H9 (cell line): ENCODE data around the gene CACFD1. TPM values are rescaled to one million over a fixed set of nuclear protein-coding genes. Genes with fewer than 3 reads are reported as not detected.

ENCODE experiments used
- DNase-seq: peaks from one replicate; pipeline ENCODE4 v3.0.0-alpha.2; 2017
- H2AFZ ChIP-seq: one replicate; pipeline ENCODE4 v1.6.1; 2013; ENCODE audit warnings: mild to moderate bottlenecking, low read length, control low read depth, moderate library complexity
- H2AK5ac ChIP-seq: 2 replicates; pipeline ENCODE4 v1.6.1; 2013; ENCODE audit warnings: low read length, control low read depth, mixed read lengths; ENCODE audit not compliant: insufficient read length
- H2BK120ac ChIP-seq: one replicate; pipeline ENCODE4 v1.6.1; 2013; ENCODE audit warnings: low read depth, mild to moderate bottlenecking, low read length, control low read depth, inconsistent platforms; ENCODE audit not compliant: poor library complexity, severe bottlenecking
- H2BK12ac ChIP-seq: 2 replicates; pipeline ENCODE4 v1.6.1; 2013; ENCODE audit warnings: low read length, control low read depth, mixed read lengths, low read depth; ENCODE audit not compliant: insufficient read length
- H2BK15ac ChIP-seq: 2 replicates; pipeline ENCODE4 v1.6.1; 2013; ENCODE audit warnings: low read depth, low read length, control low read depth
- H2BK20ac ChIP-seq: one replicate; pipeline ENCODE4 v1.6.1; 2013; ENCODE audit warnings: low read depth, mild to moderate bottlenecking, low read length, control low read depth, inconsistent platforms; ENCODE audit not compliant: poor library complexity, severe bottlenecking
- H2BK5ac ChIP-seq: 2 replicates; pipeline ENCODE4 v1.6.1; 2013; ENCODE audit warnings: low read length, control low read depth, mixed read lengths; ENCODE audit not compliant: insufficient read length
- H3K14ac ChIP-seq: 2 replicates; pipeline ENCODE4 v1.6.1; 2013; ENCODE audit warnings: low read length, control low read depth; ENCODE audit not compliant: insufficient read depth
- H3K18ac ChIP-seq: 2 replicates; pipeline ENCODE4 v1.6.1; 2013; ENCODE audit warnings: low read depth, mild to moderate bottlenecking, mixed read lengths, low read length, control low read depth; ENCODE audit not compliant: insufficient read length
- H3K23ac ChIP-seq: 2 replicates; pipeline ENCODE4 v1.6.1; 2013; ENCODE audit warnings: low read length, control low read depth, mixed read lengths, low read depth; ENCODE audit not compliant: insufficient read length
- H3K23me2 ChIP-seq: 2 replicates; pipeline ENCODE4 v1.6.1; 2013; ENCODE audit warnings: low read depth, mild to moderate bottlenecking, mixed read lengths, low read length, control low read depth; ENCODE audit not compliant: insufficient read length, poor library complexity, severe bottlenecking
- H3K27ac ChIP-seq: 2 replicates; pipeline ENCODE4 v1.5.1; 2013; ENCODE audit warnings: low read length, control low read depth, mixed read lengths, low read depth; ENCODE audit not compliant: insufficient read length
- H3K27me3 ChIP-seq: 2 replicates; pipeline ENCODE4 v1.6.1; 2013; ENCODE audit warnings: low read length, control low read depth, inconsistent platforms; ENCODE audit not compliant: insufficient read depth
- H3K4ac ChIP-seq: 2 replicates; pipeline ENCODE4 v1.6.1; 2013; ENCODE audit warnings: low read depth, mild to moderate bottlenecking, control low read depth, inconsistent platforms, low read length, moderate library complexity
- H3K4me1 ChIP-seq: 2 replicates; pipeline ENCODE4 v1.6.1; 2013; ENCODE audit warnings: low read length, control low read depth, inconsistent platforms; ENCODE audit not compliant: insufficient read depth
- H3K4me2 ChIP-seq: 2 replicates; pipeline ENCODE4 v1.6.1; 2013; ENCODE audit warnings: low read length, control low read depth, mixed read lengths; ENCODE audit not compliant: insufficient read length, insufficient read depth
- H3K56ac ChIP-seq: 2 replicates; pipeline ENCODE4 v1.6.1; 2013; ENCODE audit warnings: low read depth, mild to moderate bottlenecking, mixed read lengths, low read length, control low read depth; ENCODE audit not compliant: insufficient read length
- H3K79me1 ChIP-seq: 2 replicates; pipeline ENCODE4 v1.6.1; 2013; ENCODE audit warnings: low read depth, mild to moderate bottlenecking, moderate library complexity, low read length, control low read depth, inconsistent platforms; ENCODE audit not compliant: insufficient read depth, poor library complexity, severe bottlenecking
- H3K79me2 ChIP-seq: 2 replicates; pipeline ENCODE4 v1.6.1; 2013; ENCODE audit warnings: low read length, control low read depth, inconsistent platforms; ENCODE audit not compliant: insufficient read depth
- H3K9ac ChIP-seq: 2 replicates; pipeline ENCODE4 v1.6.1; 2013; ENCODE audit warnings: low read length, control low read depth, mixed read lengths; ENCODE audit not compliant: insufficient read length; ENCODE audit errors: extremely low read depth
- H3K9me3 ChIP-seq: one replicate; pipeline ENCODE4 v1.6.1; 2013; ENCODE audit warnings: low read depth, low read length, inconsistent platforms; ENCODE audit not compliant: control insufficient read depth
- H3T11ph ChIP-seq: one replicate; pipeline ENCODE4 v1.6.1; 2013; ENCODE audit warnings: mild to moderate bottlenecking, low read length, control low read depth, inconsistent platforms
- H4K20me1 ChIP-seq: one replicate; pipeline ENCODE4 v1.6.1; 2013; ENCODE audit not compliant: control insufficient read depth, insufficient read length, insufficient read depth
- H4K5ac ChIP-seq: 2 replicates; pipeline ENCODE4 v1.6.1; 2013; ENCODE audit warnings: low read depth, mild to moderate bottlenecking, mixed read lengths, low read length, control low read depth; ENCODE audit not compliant: insufficient read length
- H4K8ac ChIP-seq: replicated peaks from 2 replicates; pipeline ENCODE4 v1.6.1; 2013; ENCODE audit warnings: low read length, control low read depth, mixed read lengths, low read depth; ENCODE audit not compliant: insufficient read length
- H4K91ac ChIP-seq: 2 replicates; pipeline ENCODE4 v1.6.1; 2013; ENCODE audit warnings: low read depth, mild to moderate bottlenecking, moderate library complexity, mixed read lengths, low read length, control low read depth; ENCODE audit not compliant: insufficient read length
- H3K27ac Mint-ChIP-seq, 3 experiments: 2 replicates in 2 of 3; 3 replicates in 1 of 3; pipeline ENCODE4 v1.8.0; 2020 to 2021; ENCODE audit warnings: mixed read lengths in 3 of 3, mild to moderate bottlenecking in 1 of 3, moderate library complexity in 1 of 3
- H3K27me3 Mint-ChIP-seq: 2 replicates; pipeline ENCODE4 v1.8.0; 2021; ENCODE audit warnings: low read depth, mild to moderate bottlenecking, moderate library complexity, mixed read lengths
- H3K36me3 Mint-ChIP-seq, 3 experiments: 2 replicates in 2 of 3; 3 replicates in 1 of 3; pipeline ENCODE4 v1.8.0; 2020 to 2021; ENCODE audit warnings: low read depth in 3 of 3, mixed read lengths in 3 of 3; ENCODE audit not compliant: insufficient read depth in 1 of 3
- H3K4me1 Mint-ChIP-seq, 2 experiments: 2 replicates each; pipeline ENCODE4 v1.8.0; 2020; ENCODE audit warnings: mixed read lengths in 2 of 2
- H3K4me3 Mint-ChIP-seq, 2 experiments: 2 replicates in 1 of 2; 3 replicates in 1 of 2; pipeline ENCODE4 v1.8.0; 2020 to 2021; ENCODE audit warnings: mild to moderate bottlenecking in 2 of 2, mixed read lengths in 2 of 2, moderate library complexity in 1 of 2
- H3K9me3 Mint-ChIP-seq, 2 experiments: 2 replicates in 1 of 2; 3 replicates in 1 of 2; pipeline ENCODE4 v1.8.0; 2020; ENCODE audit warnings: mild to moderate bottlenecking in 2 of 2, mixed read lengths in 2 of 2, moderate library complexity in 1 of 2
- CTCF ChIP-seq: fragments of 200-600 bp; sonication (generic); conservative IDR thresholded peaks from 3 replicates; pipeline ENCODE4 v1.8.0; 2021; ENCODE audit warnings: antibody characterized with exemption, mild to moderate bottlenecking
- WGBS: extraction: QIAGEN DNeasy Blood & Tissue Kit; methylation state at CpG from one replicate; pipeline ENCODE4 v1.1.7; 2013; ENCODE audit warnings: missing lambda C conversion rate, low lambda C conversion rate, mixed read lengths; ENCODE audit not compliant: insufficient read length; ENCODE audit errors: extremely low coverage; 5-methylcytosine and 5-hydroxymethylcytosine counted together
- total RNA-seq: library from RNA; stranded (reverse); gene quantifications from 2 replicates; pipeline ENCODE4 v1.2.1, GENCODE V29; 2021

CACFD1 gene
- total RNA-seq, 1 experiment from 2014 or later, result 20.0 TPM

DNA sequence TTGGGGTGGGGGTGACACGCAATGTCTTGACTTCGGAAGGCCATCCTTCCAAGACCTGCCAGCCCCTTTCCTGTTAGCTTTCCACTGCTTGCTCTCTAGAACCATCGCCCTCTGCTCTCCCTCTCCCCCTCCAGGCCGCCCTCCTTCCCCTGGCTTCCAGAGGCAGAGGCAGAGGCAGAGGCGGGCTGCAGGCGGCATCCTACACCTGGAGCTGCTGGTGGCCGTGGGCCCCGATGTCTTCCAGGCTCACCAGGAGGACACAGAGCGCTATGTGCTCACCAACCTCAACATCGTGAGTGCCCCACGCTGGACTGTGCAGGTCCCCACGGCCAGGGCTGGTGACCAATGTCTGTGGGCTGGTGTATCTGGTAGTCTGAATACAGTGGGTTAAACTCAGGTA, 35.6 kb upstream of the CACFD1 start:
- Histone ChIP-seq H3K56ac (no peak overlapping the region), H2BK20ac (no peak overlapping the region), H4K91ac (no peak overlapping the region), H3K79me2 (no peaks in the 10 kb centered on the region), H3K23ac (no peak overlapping the region), H3K4me1 (no peaks in the 10 kb centered on the region), H3K9me3 (no peaks in the 10 kb centered on the region), H2BK5ac (no peak overlapping the region), H2AFZ (no peak overlapping the region), H3T11ph (no peak overlapping the region), H4K8ac (no peak overlapping the region), H4K20me1 (no peaks in the 10 kb centered on the region), H3K27ac (no peak overlapping the region), H3K18ac (no peak overlapping the region), H2BK120ac (no peak overlapping the region), H4K5ac (no peak overlapping the region), H3K4ac (no peak overlapping the region), H3K27me3 (no peaks in the 10 kb centered on the region), H3K14ac (no peak overlapping the region; the same call in 1 of the 2 replicates), H2AK5ac (no peak overlapping the region), H3K4me2 (no peak overlapping the region), H2BK15ac (no peak overlapping the region), H2BK12ac (no peak overlapping the region), H3K23me2 (peaks cover 2% of the 10 kb centered on the region), H3K9ac (no peak overlapping the region), H3K79me1 (no peaks in the 10 kb centered on the region)
- no peak for DNase-seq
- Mint-ChIP-seq H3K4me1 (peaks cover 24 to 29% of the 10 kb centered on the region in 2 experiments), H3K27ac (no peak overlapping the region; a peak in 1 of 7 replicates), H3K36me3 (peaks cover 0 to 12% (median 5%) of the 10 kb centered on the region in 3 experiments; a peak in 6 of 7 replicates), H3K27me3 (peaks cover 14% of the 10 kb centered on the region), H3K9me3 (peaks cover 4% of the 10 kb centered on the region in 2 experiments; a peak in 4 of 5 replicates), H3K4me3 (no peak overlapping the region)
- no CpG with 5 or more reads among the region's 12 CpGs for WGBS
- no peak for TF ChIP-seq CTCF
